GM23338 (cell line): ENCODE data around the gene UGT8.

ENCODE experiments used
- CREB1 ChIP-seq: fragments of 250-450 bp; sonication (Bioruptor Pico); IDR thresholded peaks from 2 replicates; pipeline ENCODE4 v1.5.0; 2020; ENCODE audit warnings: low read depth, mild to moderate bottlenecking, moderate library complexity
- CTCF ChIP-seq, 2 experiments: fragments of 200-600 bp in 1 of 2; sonication (generic) in 1 of 2; conservative IDR thresholded peaks; 2 replicates each; pipeline versions ENCODE4 v1.5.1 to v1.6.1; 2016 to 2017; ENCODE audit warnings: antibody characterized with exemption in 2 of 2, low read depth in 2 of 2, mild to moderate bottlenecking in 2 of 2, moderate library complexity in 1 of 2
- ETS1 ChIP-seq: IDR thresholded peaks from 2 replicates; pipeline ENCODE4 v1.6.1; 2016; ENCODE audit warnings: antibody characterized with exemption
- EZH2 ChIP-seq: fragments of 200-600 bp; sonication (generic); IDR thresholded peaks from one replicate; pipeline ENCODE4 v1.8.0; 2017; ENCODE audit warnings: antibody characterized with exemption, mild to moderate bottlenecking, low read depth; ENCODE audit not compliant: unreplicated experiment
- EZH2phosphoT487 ChIP-seq: fragments of 200-600 bp; sonication (generic); IDR thresholded peaks from one replicate; pipeline ENCODE4 v1.8.1; 2018; ENCODE audit warnings: antibody characterized with exemption; ENCODE audit not compliant: unreplicated experiment
- JUNB ChIP-seq: IDR thresholded peaks from one replicate; pipeline ENCODE4 v1.6.1; 2016; ENCODE audit warnings: antibody characterized with exemption; ENCODE audit not compliant: unreplicated experiment
- NANOG ChIP-seq: IDR thresholded peaks from 2 replicates; pipeline ENCODE4 v1.6.1; 2016; ENCODE audit warnings: antibody characterized with exemption, borderline replicate concordance
- POLR2AphosphoS5 ChIP-seq: IDR thresholded peaks from 2 replicates; pipeline ENCODE4 v1.6.1; 2016; ENCODE audit warnings: antibody characterized with exemption, low read depth
- REST ChIP-seq: IDR thresholded peaks from one replicate; pipeline ENCODE4 v1.6.1; 2018; ENCODE audit warnings: antibody characterized with exemption; ENCODE audit not compliant: unreplicated experiment
- ZNF114 ChIP-seq: fragments of 250-450 bp; sonication (Bioruptor Pico); IDR thresholded peaks from 2 replicates; pipeline ENCODE4 v1.5.0; 2020; ENCODE audit warnings: mild to moderate bottlenecking, moderate library complexity
- ZNF462 ChIP-seq: fragments of 250-450 bp; sonication (Bioruptor Pico); IDR thresholded peaks from 2 replicates; pipeline ENCODE4 v1.5.0; 2020; ENCODE audit warnings: mild to moderate bottlenecking, moderate library complexity

- TF ChIP-seq CTCF (conservative IDR thresholded peaks at IDR 0.05; ENCODE audit: low read depth in 2 of 2): no peak
- no peak for TF ChIP-seq EZH2
- TF ChIP-seq EZH2phosphoT487: no peak
- no peak for TF ChIP-seq ETS1
- TF ChIP-seq POLR2AphosphoS5: no peak
- no peak for TF ChIP-seq JUNB
- no peak for TF ChIP-seq REST
- no peak for TF ChIP-seq CREB1 (CRISPR knock-in tag)
- no peak for TF ChIP-seq ZNF114 (CRISPR knock-in tag)
- TF ChIP-seq NANOG: no peak
- TF ChIP-seq ZNF462: no peak
Measured at GRCh38 chr4:114674080-114674479, 75.5 kb downstream of the UGT8 start.
